Panc1 (cell line): Measurements from ENCODE around the gene PRXL2A. TPM values are rescaled to one million over a fixed set of nuclear protein-coding genes. Genes with fewer than 3 reads are reported as not detected.

Experiments
- ATAC-seq: fragments of 200-7000 bp; cut with Tn5 transposase; 2 replicates; pipeline ENCODE4 v1.9.1; 2020; ENCODE audit warnings: mild to moderate bottlenecking, moderate library complexity
- BruUV-seq: library from RNA; stranded (reverse); fragments of 400-500 nt; replicated peaks from 2 replicates; lab custom pipeline; 2021; lab: Mats Ljungman, UMichigan
- CTCF ChIA-PET: fragments of 300-600 bp; sonication (Branson Sonifier 250); formaldehyde crosslinking; loops from one replicate; lab custom pipeline; 2022; ENCODE audit warnings: antibody characterized with exemption; lab: Charles Lee
- POLR2A ChIA-PET: fragments of 300-600 bp; sonication (Branson Sonifier 250); formaldehyde crosslinking; loops from one replicate; lab custom pipeline; 2022; ENCODE audit warnings: antibody characterized with exemption; lab: Charles Lee
- DNase-seq: peaks from one replicate; pipeline ENCODE4 v3.0.0-alpha.2; 2010; ENCODE audit warnings: low read depth, low spot score
- H3K27ac ChIP-seq: 2 replicates; pipeline ENCODE4 v1.5.1; 2011; ENCODE audit warnings: mild to moderate bottlenecking, low read length, inconsistent platforms
- H3K27me3 ChIP-seq: fragments of 200-500 bp; sonication (Bioruptor generic); 2 replicates; pipeline ENCODE4 v1.6.0; 2014; ENCODE audit warnings: low read length, inconsistent platforms; ENCODE audit not compliant: control insufficient read depth, insufficient read depth
- H3K36me3 ChIP-seq: fragments of 200-500 bp; sonication (Bioruptor generic); 2 replicates; pipeline ENCODE4 v1.5.1; 2014; ENCODE audit warnings: inconsistent platforms, mild to moderate bottlenecking, low read length, moderate library complexity; ENCODE audit not compliant: control insufficient read depth, insufficient read depth
- H3K4me1 ChIP-seq: 2 replicates; pipeline ENCODE4 v1.5.1; 2011; ENCODE audit warnings: inconsistent platforms, mild to moderate bottlenecking, low read length, moderate library complexity; ENCODE audit not compliant: control insufficient read depth, insufficient read depth
- H3K4me3 ChIP-seq, 2 experiments: 2 replicates each; pipeline ENCODE4 v1.5.1; 2011 to 2012; ENCODE audit warnings: low read depth in 2 of 2, low read length in 2 of 2, mild to moderate bottlenecking in 2 of 2, inconsistent platforms in 1 of 2, moderate library complexity in 1 of 2
- H3K9me3 ChIP-seq: fragments of 200-500 bp; sonication (Bioruptor generic); 2 replicates; pipeline ENCODE4 v1.5.1; 2014; ENCODE audit warnings: low read depth, mild to moderate bottlenecking, inconsistent platforms, low read length, moderate library complexity; ENCODE audit not compliant: control insufficient read depth, insufficient read depth
- POLR2AphosphoS5 ChIP-seq: IDR thresholded peaks from 2 replicates; pipeline ENCODE4 v1.6.1; 2012; ENCODE audit warnings: mild to moderate bottlenecking, low read depth, low read length, moderate library complexity
- SIN3A ChIP-seq: IDR thresholded peaks from 2 replicates; pipeline ENCODE4 v1.6.1; 2012; ENCODE audit warnings: low read depth, mild to moderate bottlenecking, low read length, moderate library complexity, borderline replicate concordance; ENCODE audit not compliant: insufficient read depth
- TCF7L2 ChIP-seq: IDR thresholded peaks from 2 replicates; pipeline ENCODE4 v1.6.1; 2011; ENCODE audit warnings: mild to moderate bottlenecking, low read depth, low read length, inconsistent platforms
- in situ Hi-C: cut with HindIII; loops from 2 replicates; pipeline ENCODE4 v1.10.0; 2016; ENCODE audit warnings: low sequenced_read_pairs, low pct_unique_long_range_greater_than_20kb
- intact Hi-C: fragments of 100-400 bp; cut with micrococcal nuclease; formaldehyde crosslinking; loops from one replicate; pipeline ENCODE4 v1.10.0; 2022; ENCODE audit not compliant: unreplicated experiment
- total RNA-seq: library from RNA; stranded (reverse); gene quantifications from one replicate; pipeline ENCODE4 v1.2.1, GENCODE V29; 2021; ENCODE audit not compliant: unreplicated experiment
- TF ChIP-seq, protein P1 (sequence below): fragments of 450-650 bp; IDR thresholded peaks from 2 replicates; pipeline ENCODE4 v1.5.1; 2017; ENCODE audit warnings: mild to moderate bottlenecking
- TF ChIP-seq, protein P2 (sequence below), 2 experiments: IDR thresholded peaks; 2 replicates each; pipeline ENCODE4 v1.6.1; 2011 to 2012; ENCODE audit warnings: low read depth in 2 of 2, control low read depth in 1 of 2, low read length in 1 of 2, mild to moderate bottlenecking in 1 of 2, moderate library complexity in 1 of 2; ENCODE audit not compliant: insufficient read depth in 1 of 2

Gene PRXL2A
- total RNA-seq, 1 experiment from 2014 or later: 89.0 TPM

DNA sequence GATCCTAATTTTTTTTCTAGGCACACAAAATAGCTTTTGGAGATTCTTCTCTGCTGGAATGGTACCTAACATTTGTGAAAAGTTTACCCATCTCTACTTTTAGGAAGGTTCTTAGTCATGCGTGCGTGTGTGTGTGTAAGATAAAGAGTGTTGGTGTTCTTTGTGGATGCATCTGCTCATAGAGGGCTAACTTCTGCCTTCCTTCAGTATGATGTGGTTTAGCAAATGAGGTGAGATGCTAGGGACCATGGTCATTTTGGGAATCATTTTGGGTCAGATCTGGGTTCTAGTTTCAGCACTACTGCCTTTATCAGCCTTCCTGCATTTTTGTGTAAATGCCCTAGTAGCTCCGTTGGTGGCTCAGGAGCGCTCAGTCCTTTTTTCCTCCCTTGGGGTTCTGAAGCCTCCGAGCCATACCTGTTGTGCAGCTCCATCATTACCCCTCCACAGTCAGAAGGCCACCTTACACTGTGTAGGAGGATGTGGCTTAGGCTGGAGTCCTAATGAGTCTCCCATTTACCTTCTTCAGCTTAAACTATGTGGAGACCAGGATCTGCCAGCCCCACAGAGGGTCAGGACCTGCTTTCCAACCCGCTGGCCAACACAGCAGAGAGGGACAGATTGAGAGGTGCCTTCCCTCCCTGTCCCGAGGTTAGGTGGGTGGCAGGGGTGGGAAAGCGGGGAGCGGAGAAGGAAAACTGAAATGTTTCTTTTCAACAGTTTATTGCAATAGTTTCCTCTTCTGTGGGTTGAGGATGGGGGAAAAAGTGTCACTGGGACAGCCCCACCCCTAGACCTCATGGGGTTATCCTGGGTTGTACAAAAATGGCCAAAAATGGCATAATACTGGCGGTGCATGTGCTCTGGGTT lies 77.0 kb downstream of the PRXL2A start:
- in situ Hi-C loops (no loop called here), intact Hi-C loops (no loop called here)
- Histone ChIP-seq H3K4me3 (no peak overlapping the region), H3K9me3 (no peaks in the 10 kb centered on the region), H3K27ac (no peak overlapping the region), H3K27me3 (no peaks in the 10 kb centered on the region), H3K4me1 (no peaks in the 10 kb centered on the region), H3K36me3 (no peaks in the 10 kb centered on the region)
- ChIA-PET CTCF (interaction anchor here (0.6 to 1.2 kb wide), 2 partner anchors 21 to 47 kb away, joined by 3 to 4 read pairs; no protein-coding TSS in a partner anchor), POLR2A (no interaction called here)
- TF ChIP-seq, protein P1, sequence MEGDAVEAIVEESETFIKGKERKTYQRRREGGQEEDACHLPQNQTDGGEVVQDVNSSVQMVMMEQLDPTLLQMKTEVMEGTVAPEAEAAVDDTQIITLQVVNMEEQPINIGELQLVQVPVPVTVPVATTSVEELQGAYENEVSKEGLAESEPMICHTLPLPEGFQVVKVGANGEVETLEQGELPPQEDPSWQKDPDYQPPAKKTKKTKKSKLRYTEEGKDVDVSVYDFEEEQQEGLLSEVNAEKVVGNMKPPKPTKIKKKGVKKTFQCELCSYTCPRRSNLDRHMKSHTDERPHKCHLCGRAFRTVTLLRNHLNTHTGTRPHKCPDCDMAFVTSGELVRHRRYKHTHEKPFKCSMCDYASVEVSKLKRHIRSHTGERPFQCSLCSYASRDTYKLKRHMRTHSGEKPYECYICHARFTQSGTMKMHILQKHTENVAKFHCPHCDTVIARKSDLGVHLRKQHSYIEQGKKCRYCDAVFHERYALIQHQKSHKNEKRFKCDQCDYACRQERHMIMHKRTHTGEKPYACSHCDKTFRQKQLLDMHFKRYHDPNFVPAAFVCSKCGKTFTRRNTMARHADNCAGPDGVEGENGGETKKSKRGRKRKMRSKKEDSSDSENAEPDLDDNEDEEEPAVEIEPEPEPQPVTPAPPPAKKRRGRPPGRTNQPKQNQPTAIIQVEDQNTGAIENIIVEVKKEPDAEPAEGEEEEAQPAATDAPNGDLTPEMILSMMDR: no peak
- TF ChIP-seq POLR2AphosphoS5: no peak
- TF ChIP-seq SIN3A: no peak
- TF ChIP-seq, protein P2, sequence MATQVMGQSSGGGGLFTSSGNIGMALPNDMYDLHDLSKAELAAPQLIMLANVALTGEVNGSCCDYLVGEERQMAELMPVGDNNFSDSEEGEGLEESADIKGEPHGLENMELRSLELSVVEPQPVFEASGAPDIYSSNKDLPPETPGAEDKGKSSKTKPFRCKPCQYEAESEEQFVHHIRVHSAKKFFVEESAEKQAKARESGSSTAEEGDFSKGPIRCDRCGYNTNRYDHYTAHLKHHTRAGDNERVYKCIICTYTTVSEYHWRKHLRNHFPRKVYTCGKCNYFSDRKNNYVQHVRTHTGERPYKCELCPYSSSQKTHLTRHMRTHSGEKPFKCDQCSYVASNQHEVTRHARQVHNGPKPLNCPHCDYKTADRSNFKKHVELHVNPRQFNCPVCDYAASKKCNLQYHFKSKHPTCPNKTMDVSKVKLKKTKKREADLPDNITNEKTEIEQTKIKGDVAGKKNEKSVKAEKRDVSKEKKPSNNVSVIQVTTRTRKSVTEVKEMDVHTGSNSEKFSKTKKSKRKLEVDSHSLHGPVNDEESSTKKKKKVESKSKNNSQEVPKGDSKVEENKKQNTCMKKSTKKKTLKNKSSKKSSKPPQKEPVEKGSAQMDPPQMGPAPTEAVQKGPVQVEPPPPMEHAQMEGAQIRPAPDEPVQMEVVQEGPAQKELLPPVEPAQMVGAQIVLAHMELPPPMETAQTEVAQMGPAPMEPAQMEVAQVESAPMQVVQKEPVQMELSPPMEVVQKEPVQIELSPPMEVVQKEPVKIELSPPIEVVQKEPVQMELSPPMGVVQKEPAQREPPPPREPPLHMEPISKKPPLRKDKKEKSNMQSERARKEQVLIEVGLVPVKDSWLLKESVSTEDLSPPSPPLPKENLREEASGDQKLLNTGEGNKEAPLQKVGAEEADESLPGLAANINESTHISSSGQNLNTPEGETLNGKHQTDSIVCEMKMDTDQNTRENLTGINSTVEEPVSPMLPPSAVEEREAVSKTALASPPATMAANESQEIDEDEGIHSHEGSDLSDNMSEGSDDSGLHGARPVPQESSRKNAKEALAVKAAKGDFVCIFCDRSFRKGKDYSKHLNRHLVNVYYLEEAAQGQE (IDR thresholded peaks at IDR 0.05; ENCODE audit: insufficient read depth in 1 of 2, low read depth in 2 of 2, low read length in 1 of 2): no peak
- TF ChIP-seq TCF7L2: no peak
- no TSS peak for BruUV-seq
- no peak for DNase-seq
- ATAC-seq: no peak

DNA sequence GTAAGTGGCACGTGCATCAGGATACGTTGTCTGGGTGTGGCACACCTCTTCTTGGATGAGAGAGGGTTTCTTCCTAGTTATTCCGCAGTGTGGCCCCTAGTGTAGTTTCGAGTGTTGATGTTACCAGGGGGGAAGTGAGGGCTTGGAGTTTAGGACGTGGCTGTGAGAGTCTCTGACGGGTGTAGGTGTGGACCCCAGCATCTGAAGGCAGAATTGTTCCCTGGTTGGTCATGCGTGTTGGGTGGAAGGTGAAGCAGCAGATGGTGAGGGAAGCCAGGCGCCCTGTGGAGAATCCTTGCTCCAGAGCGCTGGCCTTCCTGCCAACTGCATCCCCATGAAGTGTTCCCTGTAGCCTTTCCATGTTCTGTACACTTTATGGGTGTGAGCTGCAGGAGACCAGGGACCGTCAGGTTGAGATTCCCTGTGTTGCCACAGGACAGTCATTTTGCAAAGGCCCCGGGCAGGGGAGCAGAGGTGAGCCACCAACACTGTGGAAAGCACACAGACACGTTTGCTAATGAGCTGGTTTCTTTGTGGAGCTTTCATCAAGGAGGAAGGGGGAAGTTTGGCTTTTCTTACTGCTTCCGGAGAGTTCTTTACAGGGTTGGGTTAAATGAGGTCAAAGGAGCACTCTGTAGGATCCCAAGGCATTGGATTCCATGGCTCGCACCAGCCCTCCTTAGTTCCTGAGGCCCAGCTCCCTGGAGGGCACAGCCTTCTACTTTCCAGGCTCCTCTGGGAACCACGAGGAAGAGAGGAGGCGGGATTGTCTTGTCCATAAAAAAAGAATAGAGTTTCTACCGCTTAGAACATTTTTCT lies 77.8 kb downstream of the PRXL2A start:
- CTCF ChIA-PET: no interaction called here
- no peak for ATAC-seq
- intact Hi-C loops: no loop called here

More for the DNA sequence above, 77.8 kb downstream of the PRXL2A start:
- no peak overlapping the region for H3K27ac ChIP-seq
- TF ChIP-seq TCF7L2 (no peak), SIN3A (no peak), POLR2AphosphoS5 (no peak)
- TF ChIP-seq, protein P2 (IDR thresholded peaks at IDR 0.05; ENCODE audit: insufficient read depth in 1 of 2, low read depth in 2 of 2, low read length in 1 of 2): no peak
- TF ChIP-seq, protein P1: no peak
- in situ Hi-C loops: no loop called here
- no TSS peak for BruUV-seq
- no peaks in the 10 kb centered on the region for H3K27me3 ChIP-seq
- DNase-seq: no peak
- H3K9me3 ChIP-seq: no peaks in the 10 kb centered on the region
- H3K4me1 ChIP-seq: no peaks in the 10 kb centered on the region
- H3K4me3 ChIP-seq: no peak overlapping the region
- POLR2A ChIA-PET: no interaction called here
- H3K36me3 ChIP-seq: no peaks in the 10 kb centered on the region
